Muscle layer of colon (tissue), 2 donors: Measurements from ENCODE around the gene GPR156.

Experiments used
- H3K27ac ChIP-seq: one replicate; pipeline ENCODE4 v1.7.0; 2013; ENCODE audit warnings: low read depth, mild to moderate bottlenecking, low read length, moderate library complexity
- H3K27me3 ChIP-seq, 2 donors: one replicate each; pipeline ENCODE4 v1.7.0; 2013; ENCODE audit warnings: low read length in 2 of 2, mild to moderate bottlenecking in 2 of 2; ENCODE audit not compliant: insufficient read depth in 2 of 2, control insufficient read depth in 1 of 2
- H3K36me3 ChIP-seq: one replicate; pipeline ENCODE4 v1.7.0; 2013; ENCODE audit warnings: mild to moderate bottlenecking, low read length; ENCODE audit not compliant: insufficient read depth
- H3K4me1 ChIP-seq: one replicate; pipeline ENCODE4 v1.7.0; 2013; ENCODE audit warnings: mild to moderate bottlenecking, low read length; ENCODE audit not compliant: insufficient read depth
- H3K4me3 ChIP-seq, 2 donors: one replicate each; pipeline ENCODE4 v1.7.0; 2013; ENCODE audit warnings: low read length in 2 of 2, low read depth in 1 of 2, mild to moderate bottlenecking in 1 of 2, moderate library complexity in 1 of 2
- H3K9ac ChIP-seq: one replicate; pipeline ENCODE4 v1.7.0; 2013; ENCODE audit warnings: low read length
- H3K9me3 ChIP-seq: one replicate; pipeline ENCODE4 v1.7.0; 2013; ENCODE audit warnings: mild to moderate bottlenecking, low read length
- donor health status: abdominal sarcoma.
- donor health status: Adenocarcinoma of cecum.

Gene GPR156

GRCh38 chr3:120192579-120192978 lies 92.4 kb downstream of the GPR156 start:
- H3K4me1 ChIP-seq: no peaks in the 10 kb centered on the region
- no peaks in the 10 kb centered on the region for H3K36me3 ChIP-seq
- H3K27ac ChIP-seq: no peak overlapping the region
- no peaks in the 10 kb centered on the region for H3K27me3 ChIP-seq
- no peak overlapping the region for H3K4me3 ChIP-seq
- H3K9me3 ChIP-seq: no peaks in the 10 kb centered on the region
- no peak overlapping the region for H3K9ac ChIP-seq

- Histone ChIP-seq H3K27me3 (no peaks in the 10 kb centered on the region), H3K9me3 (no peaks in the 10 kb centered on the region), H3K4me3 (no peak overlapping the region), H3K36me3 (no peaks in the 10 kb centered on the region), H3K4me1 (no peaks in the 10 kb centered on the region), H3K9ac (no peak overlapping the region), H3K27ac (no peak overlapping the region)
Measured at GRCh38 chr3:120192159-120192558, 92.9 kb downstream of the GPR156 start.

GRCh38 chr3:120182613-120183511 lies 102.2 kb downstream of the GPR156 start:
- no peaks in the 10 kb centered on the region for H3K36me3 ChIP-seq
- no peaks in the 10 kb centered on the region for H3K27me3 ChIP-seq
- no peak overlapping the region for H3K9ac ChIP-seq
- H3K9me3 ChIP-seq: no peaks in the 10 kb centered on the region
- peaks cover 6% of the 10 kb centered on the region for H3K4me1 ChIP-seq
- H3K27ac ChIP-seq: no peak overlapping the region
- H3K4me3 ChIP-seq: no peak overlapping the region

- Histone ChIP-seq H3K27me3 (no peaks in the 10 kb centered on the region), H3K36me3 (no peaks in the 10 kb centered on the region), H3K4me1 (peaks cover 17% of the 10 kb centered on the region), H3K4me3 (no peak overlapping the region), H3K9me3 (no peaks in the 10 kb centered on the region), H3K9ac (no peak overlapping the region), H3K27ac (no peak overlapping the region)
Measured at GRCh38 chr3:120181632-120182031, 103.4 kb downstream of the GPR156 start.

GRCh38 chr3:120180731-120181412 lies 104.2 kb downstream of the GPR156 start:
- no peaks in the 10 kb centered on the region for H3K9me3 ChIP-seq
- H3K4me3 ChIP-seq: no peak overlapping the region
- H3K4me1 ChIP-seq: peaks cover 17% of the 10 kb centered on the region
- H3K36me3 ChIP-seq: no peaks in the 10 kb centered on the region
- no peak overlapping the region for H3K27ac ChIP-seq
- H3K27me3 ChIP-seq: no peaks in the 10 kb centered on the region
- H3K9ac ChIP-seq: no peak overlapping the region

- H3K9ac ChIP-seq: no peak overlapping the region
Measured at GRCh38 chr3:120177707-120178306, 107.2 kb downstream of the GPR156 start.

GRCh38 chr3:120177151-120177550 lies 107.9 kb downstream of the GPR156 start:
- H3K4me1 ChIP-seq: peaks cover 17% of the 10 kb centered on the region
- H3K27ac ChIP-seq: peak overlapping the region; percentile 70
- H3K27me3 ChIP-seq: no peaks in the 10 kb centered on the region
- no peaks in the 10 kb centered on the region for H3K36me3 ChIP-seq
- no peak overlapping the region for H3K9ac ChIP-seq
- H3K4me3 ChIP-seq: peak overlapping the region in 1 of 2 donors; percentile 13
- no peaks in the 10 kb centered on the region for H3K9me3 ChIP-seq

More at GRCh38 chr3:120177707-120178306, 107.2 kb downstream of the GPR156 start:
- Histone ChIP-seq H3K9me3 (no peaks in the 10 kb centered on the region), H3K27me3 (no peaks in the 10 kb centered on the region), H3K4me1 (peaks cover 17% of the 10 kb centered on the region), H3K4me3 (no peak overlapping the region), H3K36me3 (no peaks in the 10 kb centered on the region), H3K27ac (peak overlapping the region; percentile 70)

GRCh38 chr3:120174811-120175539 lies 110.0 kb downstream of the GPR156 start:
- H3K9me3 ChIP-seq: no peaks in the 10 kb centered on the region
- peaks cover 24% of the 10 kb centered on the region for H3K4me1 ChIP-seq
- no peak overlapping the region for H3K9ac ChIP-seq
- H3K4me3 ChIP-seq: no peak overlapping the region
- no peaks in the 10 kb centered on the region for H3K27me3 ChIP-seq
- H3K36me3 ChIP-seq: no peaks in the 10 kb centered on the region
- no peak overlapping the region for H3K27ac ChIP-seq

GRCh38 chr3:120173056-120173675 lies 111.9 kb downstream of the GPR156 start:
- H3K36me3 ChIP-seq: no peaks in the 10 kb centered on the region
- H3K27ac ChIP-seq: no peak overlapping the region
- H3K4me3 ChIP-seq: no peak overlapping the region
- H3K9me3 ChIP-seq: no peaks in the 10 kb centered on the region
- no peaks in the 10 kb centered on the region for H3K27me3 ChIP-seq
- H3K4me1 ChIP-seq: peaks cover 22% of the 10 kb centered on the region
- H3K9ac ChIP-seq: no peak overlapping the region

- H3K9ac ChIP-seq: no peak overlapping the region
- no peak overlapping the region for H3K4me3 ChIP-seq
- H3K9me3 ChIP-seq: no peaks in the 10 kb centered on the region
- no peaks in the 10 kb centered on the region for H3K27me3 ChIP-seq
- no peaks in the 10 kb centered on the region for H3K36me3 ChIP-seq
- H3K4me1 ChIP-seq: peaks cover 12% of the 10 kb centered on the region
- no peak overlapping the region for H3K27ac ChIP-seq
Measured at GRCh38 chr3:120172070-120172469, 113.0 kb downstream of the GPR156 start.
